RKO (cell line): ENCODE results near the gene PTPN5.
"Not testable (repeated sequence)": the region's sequence is repeated elsewhere in the genome, so short reads cannot be mapped to it uniquely, and the experiment has no call there.

Source experiments
- DNase-seq: peaks from one replicate; pipeline ENCODE4 v3.0.0-alpha.2; 2016; ENCODE audit warnings: low spot score

Gene PTPN5

GRCh38 chr11:18791207-18791968, at the start of gene PTPN5:
TSS of gene PTPN5 (minus strand) at chr11:18791798. CDS start at chr11:18771958, 19,840 bp downstream.
- no peak for DNase-seq

GRCh38 chr11:18836417-18836816, 44.8 kb upstream of the PTPN5 start:
- DNase-seq = no peak

GRCh38 chr11:18834754-18835466, 43.3 kb upstream of the PTPN5 start:
- no peak for DNase-seq

GRCh38 chr11:18820160-18820559, 28.6 kb upstream of the PTPN5 start:
- not testable (repeated sequence) for DNase-seq

- DNase-seq = no peak
Measured at GRCh38 chr11:18804199-18804999, 12.8 kb upstream of the PTPN5 start.

- DNase-seq = peak; percentile 81
Measured at GRCh38 chr11:18802381-18803257, 11.0 kb upstream of the PTPN5 start.

GRCh38 chr11:18798799-18799469, 7.3 kb upstream of the PTPN5 start:
- DNase-seq = peak; percentile 29

- no peak for DNase-seq
Measured at GRCh38 chr11:18794956-18795355, 3.4 kb upstream of the PTPN5 start.

- no peak for DNase-seq
Measured at GRCh38 chr11:18792827-18793226, 1.2 kb upstream of the PTPN5 start.

- DNase-seq = no peak
Measured at GRCh38 chr11:18791969-18792628, 501 bp upstream of the PTPN5 start.

- DNase-seq = no peak
Measured at GRCh38 chr11:18790883-18791206, 753 bp downstream of the PTPN5 start.

- DNase-seq = no peak
Measured at GRCh38 chr11:18789942-18790341, 1.7 kb downstream of the PTPN5 start.

GRCh38 chr11:18785411-18785810, 6.2 kb downstream of the PTPN5 start:
- DNase-seq = no peak

- no peak for DNase-seq
Measured at GRCh38 chr11:18780896-18781295, 10.7 kb downstream of the PTPN5 start.

- no peak for DNase-seq
Measured at GRCh38 chr11:18780329-18780728, 11.3 kb downstream of the PTPN5 start.

- DNase-seq = no peak
Measured at GRCh38 chr11:18778468-18778867, 13.1 kb downstream of the PTPN5 start.

GRCh38 chr11:18776324-18776723, 15.3 kb downstream of the PTPN5 start:
- DNase-seq = no peak

- DNase-seq = peak; percentile 44
Measured at GRCh38 chr11:18775492-18776292, 15.9 kb downstream of the PTPN5 start.

GRCh38 chr11:18774801-18775200, 16.8 kb downstream of the PTPN5 start:
- DNase-seq = no peak

GRCh38 chr11:18773681-18774080, 17.9 kb downstream of the PTPN5 start:
- DNase-seq = no peak
